ENCODE measurements around the gene R3HDM1.
"Not testable (repeated sequence)": the region's sequence is repeated elsewhere in the genome, so short reads cannot be mapped to it uniquely, and the experiment has no call there.

DNA sequence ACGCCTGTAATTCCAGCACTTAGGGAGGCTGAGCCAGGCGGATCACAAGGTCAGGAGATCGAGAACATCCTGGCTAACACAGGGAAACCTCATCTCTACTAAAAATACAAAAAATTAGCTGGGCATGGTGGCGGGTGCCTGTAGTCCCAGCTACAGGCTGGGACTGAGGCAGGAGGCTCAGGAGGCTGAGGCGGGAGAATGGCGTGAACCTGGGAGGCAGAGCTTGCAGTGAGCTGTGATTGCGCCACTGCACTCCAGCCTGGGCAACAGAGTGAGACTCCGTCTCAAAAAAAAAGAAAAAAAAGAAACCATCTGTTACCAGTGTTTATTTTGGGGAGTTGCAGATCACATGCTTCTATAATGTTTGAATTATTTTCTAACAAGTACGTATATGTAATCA is 183.8 kb downstream of the R3HDM1 start:
- TF ChIP-seq, protein P1, sequence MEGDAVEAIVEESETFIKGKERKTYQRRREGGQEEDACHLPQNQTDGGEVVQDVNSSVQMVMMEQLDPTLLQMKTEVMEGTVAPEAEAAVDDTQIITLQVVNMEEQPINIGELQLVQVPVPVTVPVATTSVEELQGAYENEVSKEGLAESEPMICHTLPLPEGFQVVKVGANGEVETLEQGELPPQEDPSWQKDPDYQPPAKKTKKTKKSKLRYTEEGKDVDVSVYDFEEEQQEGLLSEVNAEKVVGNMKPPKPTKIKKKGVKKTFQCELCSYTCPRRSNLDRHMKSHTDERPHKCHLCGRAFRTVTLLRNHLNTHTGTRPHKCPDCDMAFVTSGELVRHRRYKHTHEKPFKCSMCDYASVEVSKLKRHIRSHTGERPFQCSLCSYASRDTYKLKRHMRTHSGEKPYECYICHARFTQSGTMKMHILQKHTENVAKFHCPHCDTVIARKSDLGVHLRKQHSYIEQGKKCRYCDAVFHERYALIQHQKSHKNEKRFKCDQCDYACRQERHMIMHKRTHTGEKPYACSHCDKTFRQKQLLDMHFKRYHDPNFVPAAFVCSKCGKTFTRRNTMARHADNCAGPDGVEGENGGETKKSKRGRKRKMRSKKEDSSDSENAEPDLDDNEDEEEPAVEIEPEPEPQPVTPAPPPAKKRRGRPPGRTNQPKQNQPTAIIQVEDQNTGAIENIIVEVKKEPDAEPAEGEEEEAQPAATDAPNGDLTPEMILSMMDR (IDR thresholded peaks at IDR 0.05; ENCODE audit: low read depth, low read length, poor library complexity, severe bottlenecking), result not testable (repeated sequence)
- TF ChIP-seq EZH2phosphoT487 (IDR thresholded peaks at IDR 0.05; ENCODE audit: borderline replicate concordance, low read length), result not testable (repeated sequence)
